GM13976 (cell line): ENCODE data around the gene CFAP73.

Source experiments
- DNase-seq: peaks from one replicate; pipeline ENCODE4 v3.0.0; 2012; ENCODE audit warnings: low spot score
- in situ Hi-C: fragments of 300-500 bp; cut with MboI; formaldehyde crosslinking; loops from one replicate; pipeline ENCODE4 v1.12.0; 2022; ENCODE audit warnings: low sequenced_read_pairs, mixed read lengths, inconsistent platforms; ENCODE audit not compliant: unreplicated experiment
- TF ChIP-seq, protein P1 (sequence below): IDR thresholded peaks from 2 replicates; pipeline ENCODE4 v1.5.1; 2012; ENCODE audit warnings: borderline replicate concordance, mild to moderate bottlenecking; ENCODE audit not compliant: insufficient read depth; ENCODE audit errors: extremely low read depth, missing control alignments, control extremely low read depth

The CFAP73 gene

DNA sequence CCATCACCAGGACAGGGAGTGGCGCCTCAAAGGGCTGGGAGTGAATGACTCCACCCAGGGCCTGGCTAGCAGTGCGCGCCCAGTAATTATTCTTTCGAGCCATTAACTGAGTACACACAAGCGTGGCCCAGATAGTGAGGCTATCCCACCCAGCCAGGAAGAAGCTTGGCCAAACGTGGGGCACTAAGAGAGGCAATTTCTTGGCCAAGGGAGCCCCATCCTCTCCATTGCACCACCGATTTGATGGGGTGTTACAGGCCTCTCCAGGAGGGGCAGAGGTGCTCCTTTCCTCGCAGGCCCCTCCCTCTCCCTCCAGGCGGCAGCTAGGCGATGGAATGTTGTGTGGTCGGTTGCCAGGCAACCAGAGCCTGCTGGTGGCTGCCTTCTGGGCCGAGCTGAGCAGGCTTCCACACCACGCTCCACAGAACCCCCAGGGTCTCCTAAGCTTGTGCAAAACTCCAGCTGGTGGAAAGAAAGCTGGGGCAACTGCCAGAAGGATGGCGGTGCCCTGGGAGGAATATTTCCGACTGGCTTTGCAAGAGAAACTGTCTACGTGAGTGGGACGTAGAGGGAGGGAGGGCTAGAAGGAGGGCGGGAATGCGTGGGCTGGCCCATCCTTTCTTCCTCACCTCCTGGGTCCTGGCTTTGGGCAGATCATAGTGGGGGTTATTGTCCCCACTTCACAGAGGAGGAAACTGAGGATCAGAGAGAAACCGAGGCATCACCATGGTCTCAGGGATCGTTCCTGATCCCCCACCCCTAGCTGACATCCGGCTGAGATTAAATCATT, at the start of gene CFAP73:
TSS of gene CFAP73 (plus strand) at position 364 of the 790 bp plus-strand sequence. CDS start at position 498, 134 bp downstream.
- TF ChIP-seq, protein P1, sequence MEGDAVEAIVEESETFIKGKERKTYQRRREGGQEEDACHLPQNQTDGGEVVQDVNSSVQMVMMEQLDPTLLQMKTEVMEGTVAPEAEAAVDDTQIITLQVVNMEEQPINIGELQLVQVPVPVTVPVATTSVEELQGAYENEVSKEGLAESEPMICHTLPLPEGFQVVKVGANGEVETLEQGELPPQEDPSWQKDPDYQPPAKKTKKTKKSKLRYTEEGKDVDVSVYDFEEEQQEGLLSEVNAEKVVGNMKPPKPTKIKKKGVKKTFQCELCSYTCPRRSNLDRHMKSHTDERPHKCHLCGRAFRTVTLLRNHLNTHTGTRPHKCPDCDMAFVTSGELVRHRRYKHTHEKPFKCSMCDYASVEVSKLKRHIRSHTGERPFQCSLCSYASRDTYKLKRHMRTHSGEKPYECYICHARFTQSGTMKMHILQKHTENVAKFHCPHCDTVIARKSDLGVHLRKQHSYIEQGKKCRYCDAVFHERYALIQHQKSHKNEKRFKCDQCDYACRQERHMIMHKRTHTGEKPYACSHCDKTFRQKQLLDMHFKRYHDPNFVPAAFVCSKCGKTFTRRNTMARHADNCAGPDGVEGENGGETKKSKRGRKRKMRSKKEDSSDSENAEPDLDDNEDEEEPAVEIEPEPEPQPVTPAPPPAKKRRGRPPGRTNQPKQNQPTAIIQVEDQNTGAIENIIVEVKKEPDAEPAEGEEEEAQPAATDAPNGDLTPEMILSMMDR = no peak
- no peak for DNase-seq
- in situ Hi-C loops = loop anchor here (10.0 kb wide), 1 partner anchor 105 kb away; no protein-coding TSS in a partner anchor

DNA sequence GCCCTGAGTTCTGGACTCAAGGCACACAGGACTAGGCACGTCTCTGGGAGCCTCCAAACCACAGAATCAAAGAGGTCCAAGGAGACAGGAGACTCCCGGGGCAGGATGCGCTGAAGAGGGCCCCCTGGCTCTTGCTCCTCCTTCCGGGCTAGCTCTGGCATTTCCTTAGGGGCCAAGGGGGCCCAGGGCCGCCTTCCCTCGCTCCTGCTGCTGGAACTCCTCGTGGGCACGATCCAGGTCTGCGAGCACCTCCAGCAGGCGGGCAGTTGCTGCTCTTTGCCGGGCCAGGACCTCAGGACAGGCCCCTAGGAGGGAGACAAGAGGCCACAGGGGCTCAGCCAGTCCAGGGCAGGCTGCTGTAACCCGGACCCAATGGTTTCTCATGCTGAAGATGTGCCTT, 49.8 kb upstream of the CFAP73 start:
- in situ Hi-C loops = loop anchor here (5.0 kb wide), 1 partner anchor 52 kb away; no protein-coding TSS in a partner anchor
- TF ChIP-seq, protein P1 = no peak
- DNase-seq = no peak

DNA sequence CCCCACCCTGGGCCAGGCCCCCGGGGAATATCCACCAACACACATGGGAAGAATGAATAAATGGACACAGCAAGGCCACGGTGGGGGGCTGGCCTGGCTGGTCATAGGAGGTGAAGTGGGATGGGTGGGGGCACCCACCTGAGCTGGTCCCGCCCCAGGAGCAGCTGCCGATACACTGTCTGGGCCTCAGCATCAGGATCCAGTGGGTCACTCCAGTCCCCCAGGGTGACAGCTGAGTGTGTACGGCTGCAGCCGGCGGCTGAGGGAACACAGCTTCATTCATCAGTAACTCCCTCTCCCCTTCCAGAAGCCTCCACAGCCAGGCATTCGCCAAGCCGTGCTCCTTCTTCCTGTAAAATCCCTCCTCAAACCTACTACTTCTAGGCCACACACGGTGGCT, 47.8 kb upstream of the CFAP73 start:
- TF ChIP-seq, protein P1 = no peak
- in situ Hi-C loops = no loop called here
- no peak for DNase-seq

DNA sequence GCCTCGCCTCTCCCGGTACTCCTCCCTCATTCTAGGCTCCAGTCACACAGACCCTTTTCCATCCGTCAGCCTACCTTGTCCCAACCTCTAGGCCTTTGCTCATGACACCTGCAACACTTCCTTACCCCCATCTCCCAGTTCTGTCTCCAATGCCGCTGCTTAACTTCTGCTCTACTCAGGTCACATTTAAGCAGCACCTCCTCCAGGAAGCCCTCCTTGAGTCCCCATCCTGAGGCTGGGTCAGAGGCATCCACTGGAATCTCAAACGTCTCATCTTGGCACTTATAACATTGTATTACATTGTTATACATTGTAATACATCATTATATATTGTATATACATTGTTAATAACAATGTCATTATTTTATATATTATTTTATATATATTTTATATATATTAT, 46.7 kb upstream of the CFAP73 start:
- no peak for DNase-seq
- in situ Hi-C loops = no loop called here
- TF ChIP-seq, protein P1 = no peak

DNA sequence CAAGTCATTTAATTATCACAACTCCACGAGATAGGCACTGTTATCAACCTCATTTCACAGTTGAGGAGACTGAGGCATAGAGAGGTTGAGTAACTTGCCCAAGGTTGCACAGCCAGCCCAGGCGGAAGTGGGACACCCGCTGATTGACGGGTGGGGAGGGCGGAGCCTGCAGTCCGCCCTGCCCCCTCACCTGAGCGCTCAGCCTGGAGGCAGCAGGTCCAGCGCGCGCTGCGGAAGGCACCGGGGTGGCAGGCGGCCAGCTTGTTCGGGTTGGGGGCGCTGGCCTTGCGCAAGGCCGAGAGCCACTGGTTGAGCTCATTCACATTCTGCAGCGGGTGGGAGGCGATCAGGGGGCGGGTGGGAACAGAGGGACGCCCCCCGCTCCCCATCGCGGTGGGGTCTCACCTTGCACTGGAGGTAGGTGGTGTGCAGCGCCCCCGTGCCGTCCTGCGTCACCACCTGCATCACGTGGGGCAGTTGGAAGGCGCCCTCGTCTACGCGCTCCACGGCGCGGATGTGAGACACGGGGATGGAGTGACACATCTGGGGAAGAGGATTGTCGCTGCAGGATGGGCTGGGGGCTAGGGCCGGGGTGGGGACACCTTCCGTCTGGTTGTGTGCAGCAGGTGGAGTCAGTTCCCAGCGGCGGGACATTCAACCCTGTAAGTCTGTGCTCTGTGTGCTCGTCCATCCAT, 45.6 kb upstream of the CFAP73 start:
- in situ Hi-C loops = no loop called here

DNA sequence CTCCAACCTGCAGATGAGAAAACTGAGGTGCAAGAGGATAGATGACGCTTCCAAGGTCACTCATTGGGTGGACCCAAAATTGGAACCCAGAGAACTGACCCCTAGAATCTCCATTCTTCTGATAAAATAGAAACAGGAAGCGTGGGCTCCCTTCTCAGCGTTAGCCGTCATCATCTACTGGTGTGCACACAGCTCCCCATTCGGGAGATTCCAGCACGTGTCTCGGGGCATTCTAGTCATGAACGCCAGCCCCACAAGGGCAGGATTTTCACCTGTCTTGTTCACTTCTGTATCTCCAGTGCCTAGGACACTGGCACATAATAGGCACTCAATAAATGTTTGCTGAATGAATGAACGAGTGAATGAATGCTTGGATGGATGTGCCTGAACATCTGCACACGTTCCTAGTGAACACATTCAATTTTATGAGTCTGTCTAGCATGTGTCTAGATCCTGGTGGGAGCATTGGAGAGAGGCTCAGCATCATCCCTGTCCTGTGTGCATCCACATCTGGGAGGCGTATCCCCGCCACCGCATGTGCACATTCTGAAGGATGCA, 44.5 kb upstream of the CFAP73 start:
- in situ Hi-C loops = no loop called here
- TF ChIP-seq, protein P1 = no peak
- DNase-seq = no peak

More for the DNA sequence above, 45.6 kb upstream of the CFAP73 start:
- peak; percentile 76 for DNase-seq
- TF ChIP-seq, protein P1 = no peak
